ENCODE data around the gene AKR7A3. TPM values are rescaled to one million over a fixed set of nuclear protein-coding genes. Genes with fewer than 3 reads are reported as not detected.
A peak's percentile ranks its signal among the peaks of the same experiment; 100 is the strongest.

AKR7A3 gene
- total RNA-seq, 1 experiment from 2014 or later, result 2.8 TPM

DNA sequence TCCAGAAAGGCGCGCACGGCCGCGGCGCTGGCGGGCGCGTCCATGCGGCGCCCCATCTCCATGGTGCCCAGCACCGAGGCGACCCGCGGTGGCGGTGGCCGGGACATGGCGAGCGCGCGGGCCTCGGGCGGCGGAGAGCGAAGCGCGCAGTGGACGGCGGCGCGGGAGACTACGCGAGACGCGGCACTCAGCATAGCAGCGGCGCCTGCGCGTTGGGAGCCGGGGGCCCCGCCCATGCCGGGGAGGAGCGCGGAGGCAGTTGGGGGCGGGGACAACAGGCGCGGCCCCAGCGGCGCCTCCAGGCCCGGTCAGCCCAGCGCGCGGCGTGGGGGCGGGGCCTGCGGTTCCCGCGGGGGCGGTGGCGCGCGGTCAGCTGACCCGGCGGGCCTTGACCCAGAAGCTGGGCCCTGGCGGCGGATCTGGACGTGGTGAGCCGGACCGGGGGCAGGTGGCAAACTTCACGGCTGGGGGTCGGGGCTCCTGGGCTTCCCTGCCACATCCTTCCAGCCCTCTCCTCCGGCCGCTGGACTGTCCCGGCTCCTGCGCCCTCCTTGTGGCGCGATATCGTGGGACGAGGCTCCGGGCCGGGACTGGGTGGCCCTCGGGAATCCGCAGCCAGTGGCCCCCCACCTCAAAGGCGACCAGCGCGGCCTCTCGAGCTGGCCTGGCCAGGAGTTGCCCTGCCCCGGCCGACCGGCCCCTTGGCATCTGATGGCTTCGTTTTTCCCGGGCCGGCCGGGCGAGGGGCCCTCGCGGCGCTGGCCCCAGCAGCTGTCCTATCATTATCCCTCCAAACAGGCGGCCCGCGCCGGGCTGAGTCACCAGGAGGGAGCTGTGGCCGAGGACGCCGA, 23.6 kb upstream of the AKR7A3 start, which contains the start of the genes AKR7A2 and SLC66A1:
AKR7A2 (minus strand) TSS at position 214 of the 851 bp plus-strand sequence; CDS start at position 194, 20 bp downstream.
SLC66A1 (plus strand) TSS at position 396 of the 851 bp plus-strand sequence. CDS start 5,352 bp downstream, outside the sequence.
- H3K27me3 ChIP-seq (replicated peaks; ENCODE audit: control insufficient read depth, insufficient read depth, low read length), result no peaks in the 10 kb centered on the region
- no peaks in the 10 kb centered on the region for H3K4me1 ChIP-seq
- peak within 1 kb of the TSS; percentile 84 for H3K4me3 Mint-ChIP-seq (ENCODE audit: unreplicated experiment)
- POLR2A ChIA-PET, result interaction anchor here (0.6 kb wide), 1 partner anchor 104 kb away, joined by 5 read pairs; no protein-coding TSS in a partner anchor
- peak; percentile 82 to 95 for DNase-seq
- peak within 1 kb of the TSS; percentile 93 for H3K4me3 ChIP-seq (ENCODE audit: low read depth, low read length)
- H3K36me3 ChIP-seq (ENCODE audit: control insufficient read depth, insufficient read depth, low read length), result peaks cover 1% of the 10 kb centered on the region; the same call in 1 of the 2 replicates
- H3K4me1 Mint-ChIP-seq (ENCODE audit: low read depth, unreplicated experiment), result peaks cover 15% of the 10 kb centered on the region
- H3K27me3 Mint-ChIP-seq (ENCODE audit: insufficient read depth, unreplicated experiment), result no peaks in the 10 kb centered on the region
- no peaks in the 10 kb centered on the region for H3K9me3 ChIP-seq
- BruUV-seq (replicated peaks), result no TSS peak
- intact Hi-C loops (cut with micrococcal nuclease; ENCODE audit: unreplicated experiment), result loop anchor here (10.0 kb wide), 1 partner anchor 57 kb away; the partner anchor contains the start of genes EMC1 and MRTO4
- peak within 1 kb of the TSS; percentile 39 for H3K27ac Mint-ChIP-seq (ENCODE audit: unreplicated experiment)
- peaks cover 19% of the 10 kb centered on the region for H3K36me3 Mint-ChIP-seq (ENCODE audit: insufficient read depth, unreplicated experiment)
- no peaks in the 10 kb centered on the region for H3K9me3 Mint-ChIP-seq (ENCODE audit: unreplicated experiment)
- TF ChIP-seq, protein P1, sequence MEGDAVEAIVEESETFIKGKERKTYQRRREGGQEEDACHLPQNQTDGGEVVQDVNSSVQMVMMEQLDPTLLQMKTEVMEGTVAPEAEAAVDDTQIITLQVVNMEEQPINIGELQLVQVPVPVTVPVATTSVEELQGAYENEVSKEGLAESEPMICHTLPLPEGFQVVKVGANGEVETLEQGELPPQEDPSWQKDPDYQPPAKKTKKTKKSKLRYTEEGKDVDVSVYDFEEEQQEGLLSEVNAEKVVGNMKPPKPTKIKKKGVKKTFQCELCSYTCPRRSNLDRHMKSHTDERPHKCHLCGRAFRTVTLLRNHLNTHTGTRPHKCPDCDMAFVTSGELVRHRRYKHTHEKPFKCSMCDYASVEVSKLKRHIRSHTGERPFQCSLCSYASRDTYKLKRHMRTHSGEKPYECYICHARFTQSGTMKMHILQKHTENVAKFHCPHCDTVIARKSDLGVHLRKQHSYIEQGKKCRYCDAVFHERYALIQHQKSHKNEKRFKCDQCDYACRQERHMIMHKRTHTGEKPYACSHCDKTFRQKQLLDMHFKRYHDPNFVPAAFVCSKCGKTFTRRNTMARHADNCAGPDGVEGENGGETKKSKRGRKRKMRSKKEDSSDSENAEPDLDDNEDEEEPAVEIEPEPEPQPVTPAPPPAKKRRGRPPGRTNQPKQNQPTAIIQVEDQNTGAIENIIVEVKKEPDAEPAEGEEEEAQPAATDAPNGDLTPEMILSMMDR (IDR thresholded peaks at IDR 0.05; ENCODE audit: insufficient read depth in 1 of 2, low read depth in 1 of 2, low read length in 1 of 2, severe bottlenecking in 1 of 2, unreplicated experiment in 1 of 2), result no peak
- CTCF ChIA-PET, result no interaction called here

DNA sequence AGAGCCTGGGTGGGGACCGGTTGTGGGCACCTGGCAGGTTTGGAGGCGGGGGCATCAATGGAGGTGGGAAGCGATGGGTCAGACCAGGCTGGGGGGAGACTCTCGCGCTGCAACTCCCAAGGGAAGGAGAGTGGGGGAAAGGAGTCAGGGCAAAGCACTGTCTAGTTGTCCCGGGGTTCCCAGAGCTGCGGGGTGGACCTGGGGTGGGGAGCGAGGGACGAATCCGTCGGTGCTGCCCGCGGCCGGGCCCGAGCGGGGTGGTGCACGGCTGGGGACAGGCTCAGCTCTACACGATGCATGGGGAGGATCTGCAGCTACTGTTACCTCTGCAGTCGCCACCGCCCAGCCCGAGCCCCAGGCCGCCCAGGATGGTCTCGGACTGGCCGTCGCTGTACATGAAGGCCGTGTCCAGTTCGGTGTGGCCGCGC, 22.9 kb upstream of the AKR7A3 start:
- H3K4me1 ChIP-seq, result no peaks in the 10 kb centered on the region
- peaks cover 20% of the 10 kb centered on the region for H3K36me3 Mint-ChIP-seq (ENCODE audit: insufficient read depth, unreplicated experiment)
- no peaks in the 10 kb centered on the region for H3K9me3 ChIP-seq
- H3K27me3 ChIP-seq (replicated peaks; ENCODE audit: control insufficient read depth, insufficient read depth, low read length), result no peaks in the 10 kb centered on the region
- peak overlapping the region; percentile 84 for H3K4me3 Mint-ChIP-seq (ENCODE audit: unreplicated experiment)
- H3K4me3 ChIP-seq (ENCODE audit: low read depth, low read length), result peak overlapping the region; percentile 93
- H3K36me3 ChIP-seq (ENCODE audit: control insufficient read depth, insufficient read depth, low read length), result peaks cover 1% of the 10 kb centered on the region; the same call in 1 of the 2 replicates
- H3K27me3 Mint-ChIP-seq (ENCODE audit: insufficient read depth, unreplicated experiment), result no peaks in the 10 kb centered on the region
- H3K4me1 Mint-ChIP-seq (ENCODE audit: low read depth, unreplicated experiment), result peaks cover 15% of the 10 kb centered on the region
- intact Hi-C loops (cut with micrococcal nuclease; ENCODE audit: unreplicated experiment), result loop anchor here (10.0 kb wide), 1 partner anchor 57 kb away; the partner anchor contains the start of genes EMC1 and MRTO4
- H3K9me3 Mint-ChIP-seq (ENCODE audit: unreplicated experiment), result no peaks in the 10 kb centered on the region
- no peak for DNase-seq
- BruUV-seq (replicated peaks), result no TSS peak
- POLR2A ChIA-PET, result interaction anchor here (0.6 kb wide), 1 partner anchor 103 kb away, joined by 5 read pairs; no protein-coding TSS in a partner anchor
- H3K27ac Mint-ChIP-seq (ENCODE audit: unreplicated experiment), result peak overlapping the region; percentile 39
- CTCF ChIA-PET, result no interaction called here
- TF ChIP-seq, protein P1 (IDR thresholded peaks at IDR 0.05; ENCODE audit: insufficient read depth in 1 of 2, low read depth in 1 of 2, low read length in 1 of 2, severe bottlenecking in 1 of 2, unreplicated experiment in 1 of 2), result no peak

DNA sequence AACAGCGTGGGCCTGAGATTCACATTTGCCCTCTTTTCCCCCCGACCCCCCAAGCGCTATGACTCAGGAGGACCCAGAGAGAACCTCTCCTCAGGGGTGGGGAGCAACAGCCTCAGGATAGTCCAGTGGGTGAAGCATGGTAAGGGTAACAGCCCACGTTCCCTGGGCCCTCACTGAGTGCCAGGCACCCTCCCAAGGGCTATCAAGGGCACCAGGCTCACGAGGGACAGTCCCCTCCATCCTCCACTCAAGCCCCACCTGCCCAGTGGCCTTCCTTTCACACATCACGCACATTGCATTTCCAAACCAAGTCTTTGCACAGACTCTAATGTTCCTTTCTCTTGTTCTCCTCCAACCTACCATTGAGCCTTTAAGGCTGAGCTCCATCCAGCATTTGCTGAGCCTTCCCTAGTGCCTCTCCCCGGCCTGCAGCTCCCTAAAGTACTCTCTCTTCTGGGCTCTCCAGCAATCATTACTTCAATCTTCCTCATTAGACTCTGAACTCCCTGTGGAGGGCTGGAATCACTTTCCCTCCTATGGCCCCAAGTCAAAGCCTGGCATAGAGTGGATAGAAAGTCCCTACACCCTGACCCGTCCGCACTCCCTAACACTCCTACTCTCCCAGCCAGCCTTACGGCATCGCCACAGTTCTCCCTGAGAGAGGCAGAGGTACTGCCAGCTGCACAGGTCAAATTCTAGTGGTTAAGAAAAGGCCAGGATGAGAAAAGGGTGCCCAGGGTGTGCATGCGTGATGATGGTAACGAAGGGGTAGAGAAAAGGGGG, 22.3 kb upstream of the AKR7A3 start:
- Mint-ChIP-seq H3K27ac (ENCODE audit: unreplicated experiment) (peak overlapping the region; percentile 39), H3K36me3 (ENCODE audit: insufficient read depth, unreplicated experiment) (peaks cover 26% of the 10 kb centered on the region), H3K4me3 (ENCODE audit: unreplicated experiment) (peak overlapping the region; percentile 84), H3K9me3 (ENCODE audit: unreplicated experiment) (no peaks in the 10 kb centered on the region), H3K4me1 (ENCODE audit: low read depth, unreplicated experiment) (peaks cover 15% of the 10 kb centered on the region), H3K27me3 (ENCODE audit: insufficient read depth, unreplicated experiment) (no peaks in the 10 kb centered on the region)
- no peaks in the 10 kb centered on the region for H3K27me3 ChIP-seq (replicated peaks; ENCODE audit: control insufficient read depth, insufficient read depth, low read length)
- no peak for DNase-seq
- intact Hi-C loops (cut with micrococcal nuclease; ENCODE audit: unreplicated experiment), result loop anchor here (10.0 kb wide), 1 partner anchor 56 kb away; the partner anchor contains the start of genes EMC1 and MRTO4
- TF ChIP-seq, protein P1 (IDR thresholded peaks at IDR 0.05; ENCODE audit: insufficient read depth in 1 of 2, low read depth in 1 of 2, low read length in 1 of 2, severe bottlenecking in 1 of 2, unreplicated experiment in 1 of 2), result no peak
- peak overlapping the region; percentile 93 for H3K4me3 ChIP-seq (ENCODE audit: low read depth, low read length)
- BruUV-seq (replicated peaks), result TSS peak; percentile 42
- CTCF ChIA-PET, result no interaction called here
- no peaks in the 10 kb centered on the region for H3K4me1 ChIP-seq
- POLR2A ChIA-PET, result no interaction called here
- no peaks in the 10 kb centered on the region for H3K9me3 ChIP-seq
- H3K36me3 ChIP-seq (ENCODE audit: control insufficient read depth, insufficient read depth, low read length), result peaks cover 1% of the 10 kb centered on the region; the same call in 1 of the 2 replicates

Data from Caco-2 (cell line).